Trophoblast cell (in vitro differentiated cells and primary cell): ENCODE data around the gene BZW1.

Experiments
- DNase-seq, 2 donors: peaks; one replicate each; pipeline ENCODE4 v3.0.0-alpha.2; 2016
- H2AFZ ChIP-seq: 2 replicates; pipeline ENCODE4 v1.6.1; 2013; ENCODE audit warnings: low read length, moderate library complexity, mild to moderate bottlenecking; ENCODE audit not compliant: insufficient read depth, poor library complexity
- H2AK5ac ChIP-seq: 2 replicates; pipeline ENCODE4 v1.6.1; 2013; ENCODE audit warnings: mild to moderate bottlenecking, low read length
- H2BK120ac ChIP-seq: 2 replicates; pipeline ENCODE4 v1.6.1; 2013; ENCODE audit warnings: low read length, mild to moderate bottlenecking, moderate library complexity; ENCODE audit not compliant: insufficient read depth, poor library complexity
- H2BK12ac ChIP-seq: 2 replicates; pipeline ENCODE4 v1.6.1; 2013; ENCODE audit warnings: mild to moderate bottlenecking, low read length, moderate library complexity
- H2BK5ac ChIP-seq: 2 replicates; pipeline ENCODE4 v1.6.1; 2013; ENCODE audit warnings: low read length, low read depth, moderate library complexity, mild to moderate bottlenecking; ENCODE audit not compliant: poor library complexity
- H3K14ac ChIP-seq: 2 replicates; pipeline ENCODE4 v1.6.1; 2013; ENCODE audit warnings: mild to moderate bottlenecking, low read length
- H3K18ac ChIP-seq: 2 replicates; pipeline ENCODE4 v1.6.1; 2013; ENCODE audit warnings: mild to moderate bottlenecking, low read length
- H3K23ac ChIP-seq: 2 replicates; pipeline ENCODE4 v1.6.1; 2013; ENCODE audit warnings: low read length
- H3K27ac ChIP-seq: 2 replicates; pipeline ENCODE4 v1.5.1; 2013; ENCODE audit warnings: low read depth, mild to moderate bottlenecking, inconsistent platforms, low read length, moderate library complexity
- H3K27me3 ChIP-seq: 2 replicates; pipeline ENCODE4 v1.6.1; 2013; ENCODE audit warnings: inconsistent platforms, mild to moderate bottlenecking, low read length, moderate library complexity; ENCODE audit not compliant: insufficient read depth
- H3K36me3 ChIP-seq, 2 experiments: 1 replicate in 1 of 2; 2 replicates in 1 of 2; pipeline ENCODE4 v1.6.1; 2013; ENCODE audit warnings: low read length in 2 of 2, mild to moderate bottlenecking in 2 of 2, moderate library complexity in 1 of 2; ENCODE audit not compliant: insufficient read depth in 2 of 2, control insufficient read depth in 1 of 2
- H3K4ac ChIP-seq: 2 replicates; pipeline ENCODE4 v1.6.1; 2013; ENCODE audit warnings: low read depth, mild to moderate bottlenecking, low read length, moderate library complexity
- H3K4me1 ChIP-seq, 2 experiments: 1 replicate in 1 of 2; 2 replicates in 1 of 2; pipeline ENCODE4 v1.6.1; 2013; ENCODE audit warnings: low read length in 2 of 2, mild to moderate bottlenecking in 2 of 2, moderate library complexity in 1 of 2; ENCODE audit not compliant: insufficient read depth in 2 of 2, control insufficient read depth in 1 of 2
- H3K4me2 ChIP-seq: 2 replicates; pipeline ENCODE4 v1.6.1; 2013; ENCODE audit warnings: inconsistent platforms, mild to moderate bottlenecking, low read length, moderate library complexity
- H3K4me3 ChIP-seq: 2 replicates; pipeline ENCODE4 v1.5.1; 2013; ENCODE audit warnings: mild to moderate bottlenecking, low read depth, low read length, inconsistent platforms
- H3K79me1 ChIP-seq: one replicate; pipeline ENCODE4 v1.6.1; 2013; ENCODE audit warnings: low read length
- H3K79me2 ChIP-seq: 2 replicates; pipeline ENCODE4 v1.6.1; 2013; ENCODE audit warnings: low read length, mild to moderate bottlenecking; ENCODE audit not compliant: control insufficient read depth, insufficient read depth, poor library complexity
- H3K9ac ChIP-seq: 2 replicates; pipeline ENCODE4 v1.6.1; 2013; ENCODE audit warnings: mild to moderate bottlenecking, low read length
- H3K9me3 ChIP-seq: 2 replicates; pipeline ENCODE4 v1.6.1; 2013; ENCODE audit warnings: low read depth, mild to moderate bottlenecking, control low read depth, inconsistent platforms, low read length; ENCODE audit not compliant: insufficient read depth
- H4K12ac ChIP-seq: 2 replicates; pipeline ENCODE4 v1.6.1; 2013; ENCODE audit warnings: low read depth, mild to moderate bottlenecking, low read length, moderate library complexity
- H4K8ac ChIP-seq: 2 replicates; pipeline ENCODE4 v1.6.1; 2013; ENCODE audit warnings: low read depth, mild to moderate bottlenecking, low read length, moderate library complexity
- H4K91ac ChIP-seq: one replicate; pipeline ENCODE4 v1.6.1; 2013; ENCODE audit warnings: low read depth, mild to moderate bottlenecking, low read length, moderate library complexity
- WGBS: extraction: QIAGEN DNeasy Blood & Tissue Kit; methylation state at CpG from one replicate; pipeline ENCODE4 v1.1.7; 2013; ENCODE audit warnings: missing lambda C conversion rate; ENCODE audit not compliant: insufficient read length, insufficient coverage; ENCODE audit errors: extremely low coverage; 5-methylcytosine and 5-hydroxymethylcytosine counted together

The BZW1 gene

DNA sequence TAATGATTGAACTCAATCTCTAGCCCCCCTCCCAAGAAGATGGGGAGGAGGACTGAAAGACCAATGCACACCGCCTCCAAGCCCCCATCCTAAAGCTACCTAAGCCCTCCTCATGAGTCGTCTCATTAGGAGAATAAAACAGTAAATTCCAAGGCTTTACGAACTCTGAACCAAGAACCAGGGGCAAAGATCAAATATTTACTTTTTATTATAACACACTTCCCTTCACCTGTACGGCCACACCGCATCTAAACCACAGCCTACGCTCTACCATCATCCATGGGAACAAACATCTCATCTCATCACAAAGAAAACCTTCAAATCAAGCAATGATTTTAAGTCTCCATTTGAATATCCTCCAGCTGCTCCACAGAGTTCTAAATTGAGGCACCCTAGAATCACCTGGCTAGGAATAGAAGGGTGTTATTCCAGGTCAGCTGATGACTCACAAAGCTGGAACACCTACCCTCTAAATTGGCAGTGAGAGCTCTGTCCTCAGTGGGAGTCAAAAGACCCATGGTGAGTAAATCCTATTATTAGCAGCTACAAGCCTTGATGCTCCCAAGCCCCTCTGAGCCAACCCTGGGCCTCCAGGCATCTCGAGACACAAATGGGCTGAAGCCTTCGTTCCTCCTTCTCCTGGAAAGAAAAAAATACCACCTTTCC lies 45.6 kb upstream of the BZW1 start:
- WGBS = no CpG with 5 or more reads among the region's 8 CpGs
- no peak overlapping the region for H3K9ac ChIP-seq

GRCh38 chr2:200767111-200767885 lies 44.4 kb upstream of the BZW1 start:
- H3K36me3 ChIP-seq = no peaks in the 10 kb centered on the region
- no peak overlapping the region for H2BK12ac ChIP-seq
- no peak overlapping the region for H4K12ac ChIP-seq
- no peak overlapping the region for H4K8ac ChIP-seq
- peak in 1 of 2 donors; percentile 66 for DNase-seq
- H2BK5ac ChIP-seq = no peak overlapping the region
- no peak overlapping the region for H3K18ac ChIP-seq
- H3K4ac ChIP-seq = no peak overlapping the region
- H3K79me1 ChIP-seq = no peaks in the 10 kb centered on the region
- peaks cover 5% of the 10 kb centered on the region in 2 experiments for H3K4me1 ChIP-seq
- H3K4me2 ChIP-seq = no peak overlapping the region
- H3K4me3 ChIP-seq = no peak overlapping the region
- no CpG with 5 or more reads among the region's 12 CpGs for WGBS
- no peaks in the 10 kb centered on the region for H3K27me3 ChIP-seq
- no peak overlapping the region for H3K23ac ChIP-seq
- H3K9ac ChIP-seq = no peak overlapping the region
- no peak overlapping the region for H2BK120ac ChIP-seq
- H3K27ac ChIP-seq = no peak overlapping the region
- no peak overlapping the region for H3K14ac ChIP-seq
- H3K79me2 ChIP-seq = no peaks in the 10 kb centered on the region
- H2AFZ ChIP-seq = no peak overlapping the region
- H4K91ac ChIP-seq = no peak overlapping the region
- H2AK5ac ChIP-seq = no peak overlapping the region
- H3K9me3 ChIP-seq = no peaks in the 10 kb centered on the region

More for the DNA sequence above, 45.6 kb upstream of the BZW1 start:
- no peak for DNase-seq
- no peak overlapping the region for H3K14ac ChIP-seq
- H2BK12ac ChIP-seq = no peak overlapping the region
- H3K4me1 ChIP-seq = peaks cover 5 to 7% of the 10 kb centered on the region in 2 experiments
- no peak overlapping the region for H3K27ac ChIP-seq
- H2BK5ac ChIP-seq = no peak overlapping the region
- H4K8ac ChIP-seq = no peak overlapping the region
- no peaks in the 10 kb centered on the region for H3K79me1 ChIP-seq
- no peaks in the 10 kb centered on the region for H3K27me3 ChIP-seq
- no peaks in the 10 kb centered on the region for H3K36me3 ChIP-seq
- no peak overlapping the region for H4K12ac ChIP-seq
- H3K79me2 ChIP-seq = no peaks in the 10 kb centered on the region
- H3K4ac ChIP-seq = no peak overlapping the region
- H3K9me3 ChIP-seq = no peaks in the 10 kb centered on the region
- no peak overlapping the region for H2AFZ ChIP-seq
- no peak overlapping the region for H2BK120ac ChIP-seq
- H4K91ac ChIP-seq = no peak overlapping the region
- H2AK5ac ChIP-seq = no peak overlapping the region
- H3K4me3 ChIP-seq = no peak overlapping the region
- H3K18ac ChIP-seq = no peak overlapping the region
- H3K4me2 ChIP-seq = no peak overlapping the region
- H3K23ac ChIP-seq = no peak overlapping the region

- no peak overlapping the region for H2AFZ ChIP-seq
- H3K4ac ChIP-seq = no peak overlapping the region
- H3K18ac ChIP-seq = no peak overlapping the region
- H2AK5ac ChIP-seq = no peak overlapping the region
- no peak overlapping the region for H3K14ac ChIP-seq
- H4K91ac ChIP-seq = no peak overlapping the region
- no peaks in the 10 kb centered on the region for H3K27me3 ChIP-seq
- H2BK12ac ChIP-seq = no peak overlapping the region
- WGBS = no CpG with 5 or more reads among the region's 6 CpGs
- H3K4me1 ChIP-seq = peaks cover 0 to under 1% of the 10 kb centered on the region in 2 experiments
- no peak overlapping the region for H2BK120ac ChIP-seq
- H3K23ac ChIP-seq = no peak overlapping the region
- H3K27ac ChIP-seq = no peak overlapping the region
- H3K4me3 ChIP-seq = no peak overlapping the region
- H3K79me2 ChIP-seq = no peaks in the 10 kb centered on the region
- H3K36me3 ChIP-seq = no peaks in the 10 kb centered on the region
- H3K9me3 ChIP-seq = no peaks in the 10 kb centered on the region
- no peaks in the 10 kb centered on the region for H3K79me1 ChIP-seq
- H2BK5ac ChIP-seq = no peak overlapping the region
- no peak overlapping the region for H4K12ac ChIP-seq
- H3K4me2 ChIP-seq = no peak overlapping the region
- DNase-seq = no peak
- no peak overlapping the region for H3K9ac ChIP-seq
- no peak overlapping the region for H4K8ac ChIP-seq
Measured at GRCh38 chr2:200770847-200771246, 40.9 kb upstream of the BZW1 start.

DNA sequence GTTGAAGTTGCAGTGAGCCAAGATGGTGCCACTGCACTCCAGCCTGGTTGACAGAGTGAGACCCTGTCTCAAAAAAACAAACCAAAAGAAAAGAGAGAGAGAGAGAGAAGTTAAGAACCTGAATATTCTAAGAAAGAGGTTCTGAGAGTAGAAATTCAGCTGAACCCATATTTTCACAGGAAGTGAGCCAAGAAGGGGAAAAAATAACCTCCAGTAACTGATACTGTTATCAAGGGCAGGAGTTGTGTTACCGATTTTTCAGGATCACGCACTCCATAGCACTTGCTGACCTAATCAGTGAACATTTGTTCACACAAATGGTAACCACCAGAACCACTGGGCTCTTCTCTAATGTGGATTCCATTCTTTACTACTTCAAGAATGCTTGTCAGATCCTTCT lies 39.1 kb upstream of the BZW1 start:
- Histone ChIP-seq H4K91ac (no peak overlapping the region), H2BK120ac (no peak overlapping the region), H3K23ac (no peak overlapping the region), H3K14ac (no peak overlapping the region), H2AFZ (no peak overlapping the region), H2AK5ac (no peak overlapping the region), H3K4me1 (no peaks in the 10 kb centered on the region), H3K36me3 (no peaks in the 10 kb centered on the region), H2BK5ac (no peak overlapping the region), H3K9ac (no peak overlapping the region), H2BK12ac (no peak overlapping the region), H3K9me3 (no peaks in the 10 kb centered on the region), H3K4me3 (no peak overlapping the region), H4K8ac (no peak overlapping the region), H3K4ac (no peak overlapping the region), H4K12ac (no peak overlapping the region), H3K27me3 (no peaks in the 10 kb centered on the region), H3K27ac (no peak overlapping the region), H3K18ac (no peak overlapping the region), H3K79me2 (no peaks in the 10 kb centered on the region), H3K79me1 (no peaks in the 10 kb centered on the region), H3K4me2 (no peak overlapping the region)
- WGBS = no CpG with 5 or more reads among the region's 2 CpGs
- no peak for DNase-seq
